GM19452 (cell line): Measurements from ENCODE around the gene DYNC1LI2.
A peak's percentile ranks its signal among the peaks of the same experiment; 100 is the strongest.
"Not testable (repeated sequence)": the region's sequence is repeated elsewhere in the genome, so short reads cannot be mapped to it uniquely, and the experiment has no call there.

ENCODE experiments used
- ATAC-seq: cut with Tn5 transposase; IDR thresholded peaks from one replicate; pipeline ENCODE4 v1.9.1; 2021; ENCODE audit not compliant: unreplicated experiment

The DYNC1LI2 gene

GRCh38 chr16:66751303-66751991 is at the start of gene DYNC1LI2:
TSS of gene DYNC1LI2 (minus strand) at chr16:66751609. CDS start at chr16:66751591, 18 bp downstream.
- ATAC-seq = peak; percentile 90

- ATAC-seq = no peak
Measured at GRCh38 chr16:66800856-66801255, 49.4 kb upstream of the DYNC1LI2 start.

GRCh38 chr16:66798161-66798560 is 46.8 kb upstream of the DYNC1LI2 start:
- no peak for ATAC-seq

- ATAC-seq = not testable (repeated sequence)
Measured at GRCh38 chr16:66793984-66794383, 42.6 kb upstream of the DYNC1LI2 start.

GRCh38 chr16:66790130-66790733 is 38.8 kb upstream of the DYNC1LI2 start:
- ATAC-seq = no peak

GRCh38 chr16:66787427-66787826 is 36.0 kb upstream of the DYNC1LI2 start:
- ATAC-seq = no peak

- no peak for ATAC-seq
Measured at GRCh38 chr16:66786551-66786950, 35.1 kb upstream of the DYNC1LI2 start.

GRCh38 chr16:66776457-66776856 is 25.0 kb upstream of the DYNC1LI2 start:
- ATAC-seq = no peak

GRCh38 chr16:66774981-66775380 is 23.6 kb upstream of the DYNC1LI2 start:
- no peak for ATAC-seq

GRCh38 chr16:66758086-66758485 is 6.7 kb upstream of the DYNC1LI2 start:
- no peak for ATAC-seq

GRCh38 chr16:66754819-66755218 is 3.4 kb upstream of the DYNC1LI2 start:
- ATAC-seq = no peak

- no peak for ATAC-seq
Measured at GRCh38 chr16:66754211-66754610, 2.8 kb upstream of the DYNC1LI2 start.

GRCh38 chr16:66752958-66753357 is 1.5 kb upstream of the DYNC1LI2 start:
- no peak for ATAC-seq

GRCh38 chr16:66752379-66752778 is 970 bp upstream of the DYNC1LI2 start:
- ATAC-seq = no peak

- no peak for ATAC-seq
Measured at GRCh38 chr16:66751992-66752322, 548 bp upstream of the DYNC1LI2 start.

- peak; percentile 13 for ATAC-seq
Measured at GRCh38 chr16:66751053-66751302, 431 bp downstream of the DYNC1LI2 start.

- no peak for ATAC-seq
Measured at GRCh38 chr16:66750279-66751052, 943 bp downstream of the DYNC1LI2 start.

GRCh38 chr16:66746682-66747081 is 4.7 kb downstream of the DYNC1LI2 start:
- peak; percentile 47 for ATAC-seq

- no peak for ATAC-seq
Measured at GRCh38 chr16:66746048-66746447, 5.4 kb downstream of the DYNC1LI2 start.

GRCh38 chr16:66741950-66742808 is 9.2 kb downstream of the DYNC1LI2 start:
- ATAC-seq = no peak

GRCh38 chr16:66741169-66741900 is 10.1 kb downstream of the DYNC1LI2 start:
- no peak for ATAC-seq
